GM19238 (cell line): ENCODE measurements around the gene CDH4.

Experiments used
- DNase-seq: peaks from one replicate; pipeline ENCODE4 v3.0.0; 2011; ENCODE audit warnings: low spot score; ENCODE audit not compliant: insufficient read length

Gene CDH4

DNA sequence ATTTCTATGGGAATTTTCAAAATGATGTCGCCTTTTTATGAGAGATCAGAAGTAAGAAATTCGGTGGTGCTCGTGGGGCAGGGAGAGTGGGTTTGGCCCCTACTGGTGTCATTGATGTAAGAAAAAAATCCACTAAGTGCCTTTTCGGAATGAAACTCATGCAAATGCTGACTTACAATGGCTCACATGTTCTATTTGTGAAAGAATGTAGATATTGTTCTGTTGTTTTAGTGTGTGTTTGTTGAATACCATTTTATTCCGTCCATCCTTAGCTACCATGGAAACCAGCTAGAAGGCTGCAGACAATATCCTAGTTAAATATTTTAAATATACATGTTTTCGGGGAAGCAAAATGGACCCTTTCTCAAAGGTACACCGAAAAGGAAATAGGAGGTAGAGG lies 508.7 kb downstream of the CDH4 start:
- DNase-seq, result no peak

- no peak for DNase-seq
Measured at GRCh38 chr20:61761453-61762166, 509.5 kb downstream of the CDH4 start.

DNA sequence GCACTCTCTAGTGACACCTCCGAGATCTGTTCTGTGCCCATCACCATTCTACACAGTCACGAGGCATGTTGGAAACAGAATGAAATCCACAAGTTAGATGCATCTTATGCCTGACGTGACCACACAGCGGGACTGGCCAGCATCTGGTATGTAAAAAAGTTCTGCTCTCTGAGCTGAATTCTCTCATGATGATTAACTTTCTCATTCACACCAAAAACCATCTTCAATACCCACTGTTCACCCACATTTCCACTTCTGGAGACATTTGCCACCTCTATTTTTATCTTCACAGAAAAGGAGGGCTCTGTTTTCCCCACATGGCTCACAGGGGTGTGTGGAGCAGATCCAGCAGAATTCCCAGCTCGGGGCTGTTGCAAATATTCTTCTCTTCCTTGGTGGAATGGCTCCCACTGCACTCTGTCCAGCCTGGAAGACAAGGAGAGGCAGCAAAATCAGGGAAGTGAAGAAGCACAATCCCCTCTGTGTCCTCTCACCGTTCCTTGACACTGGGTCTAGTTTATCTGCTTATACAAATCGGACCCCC lies 510.2 kb downstream of the CDH4 start:
- DNase-seq, result no peak

DNA sequence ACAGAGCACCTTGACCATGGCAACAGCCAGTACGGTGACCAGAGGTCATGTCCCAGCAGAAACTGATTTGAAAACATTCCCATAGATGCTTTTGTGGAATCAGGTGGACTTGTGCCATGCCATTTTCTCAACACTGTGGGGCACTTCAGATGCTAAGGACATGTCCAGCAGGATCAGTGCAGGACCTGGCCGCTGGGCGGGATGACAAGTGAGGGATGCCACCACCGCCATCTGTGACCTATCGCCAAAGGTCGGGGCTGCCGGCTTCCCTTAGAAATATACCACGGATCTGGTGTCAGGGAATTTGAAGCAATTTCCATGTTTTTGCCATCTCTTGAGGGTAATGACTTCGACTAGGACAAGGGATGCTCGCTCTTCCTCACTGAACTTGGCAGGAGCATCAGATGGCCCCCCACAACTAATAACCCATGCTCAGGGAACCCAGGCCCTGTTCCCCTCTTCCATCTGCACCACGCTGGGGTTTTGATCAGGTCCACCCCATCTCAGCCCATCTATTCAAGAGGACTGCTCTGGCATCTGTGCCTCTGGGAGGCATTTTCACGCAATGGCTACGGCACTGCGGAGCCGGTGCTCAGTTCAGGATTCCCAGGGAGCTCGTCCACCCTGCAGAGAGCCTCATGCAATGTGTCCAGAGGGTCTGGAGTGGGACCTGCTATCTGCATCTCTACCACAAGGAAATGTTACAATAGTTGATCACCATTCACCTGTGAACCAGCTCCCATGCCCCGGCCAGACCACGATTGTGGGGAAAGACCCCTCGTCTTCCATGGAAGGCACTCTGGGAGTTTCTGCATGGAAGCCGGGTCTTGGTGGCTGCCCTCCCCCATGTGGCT lies 511.1 kb downstream of the CDH4 start:
- no peak for DNase-seq

- no peak for DNase-seq
Measured at GRCh38 chr20:61763740-61764400, 511.8 kb downstream of the CDH4 start.

DNA sequence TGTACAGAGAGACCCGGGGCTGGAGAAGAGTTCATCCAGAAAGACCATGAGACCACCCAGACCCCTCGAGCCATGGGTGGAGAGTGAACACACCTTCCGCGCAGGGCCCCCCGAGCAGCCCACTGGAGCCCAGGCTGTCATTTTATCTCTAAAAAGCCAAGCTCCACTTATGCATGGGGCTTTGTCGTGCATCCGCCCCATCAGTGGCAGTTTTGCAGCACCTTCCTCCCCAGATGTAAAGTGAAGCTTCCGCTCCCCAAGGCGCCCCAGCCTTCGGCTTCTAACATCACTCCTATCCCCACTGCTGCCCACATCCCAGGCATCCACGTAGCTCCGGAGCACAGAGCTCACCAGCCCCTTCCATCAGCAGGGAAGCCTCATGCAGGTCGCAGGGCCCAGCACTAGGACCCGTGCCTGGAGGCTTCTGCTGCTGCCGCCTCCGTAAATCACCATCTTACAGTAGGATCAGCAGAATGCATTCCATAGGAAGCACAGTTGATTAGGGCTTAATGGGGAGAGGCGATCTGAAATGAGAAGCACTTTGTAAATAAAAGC lies 512.5 kb downstream of the CDH4 start:
- no peak for DNase-seq

- DNase-seq, result no peak
Measured at GRCh38 chr20:61765081-61765870, 513.2 kb downstream of the CDH4 start.

DNA sequence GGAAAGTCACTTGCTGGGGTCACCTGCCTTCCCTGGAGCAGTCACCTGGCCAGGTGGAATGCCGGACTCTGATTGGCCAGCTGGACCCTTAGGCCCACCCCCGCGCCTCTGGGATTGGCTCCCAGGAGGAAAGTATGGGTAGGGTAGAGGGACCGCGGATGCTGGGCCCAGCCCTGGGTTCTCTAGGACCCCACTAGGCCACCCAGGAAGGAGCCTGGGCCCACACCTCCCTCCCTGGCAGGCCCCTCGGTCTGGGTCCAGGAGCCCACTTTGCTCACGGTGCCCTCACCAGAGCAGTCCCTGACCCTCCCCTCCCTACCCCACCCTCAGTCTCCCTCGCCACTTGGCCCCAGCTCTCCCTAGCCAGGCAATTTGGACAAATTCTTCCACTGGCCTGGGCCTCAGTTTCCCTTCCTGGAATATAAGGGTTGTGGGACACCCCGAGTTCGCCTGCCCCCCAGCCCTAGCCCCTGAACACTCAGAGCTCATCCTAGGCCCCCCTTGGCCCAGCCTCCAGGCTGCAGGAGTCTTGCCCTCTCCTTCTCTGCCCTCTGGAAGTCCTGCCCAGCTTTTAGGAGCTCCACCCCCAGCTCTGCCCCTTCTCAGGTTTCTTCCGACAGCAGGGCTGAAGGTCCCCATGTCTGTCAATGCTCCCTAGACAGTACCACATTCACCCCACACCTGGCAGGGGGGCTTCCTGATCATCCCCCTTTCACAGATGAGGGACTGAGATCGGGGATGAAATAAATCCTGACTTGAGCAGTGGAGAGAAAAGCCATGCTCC lies 514.0 kb downstream of the CDH4 start:
- DNase-seq, result no peak

DNA sequence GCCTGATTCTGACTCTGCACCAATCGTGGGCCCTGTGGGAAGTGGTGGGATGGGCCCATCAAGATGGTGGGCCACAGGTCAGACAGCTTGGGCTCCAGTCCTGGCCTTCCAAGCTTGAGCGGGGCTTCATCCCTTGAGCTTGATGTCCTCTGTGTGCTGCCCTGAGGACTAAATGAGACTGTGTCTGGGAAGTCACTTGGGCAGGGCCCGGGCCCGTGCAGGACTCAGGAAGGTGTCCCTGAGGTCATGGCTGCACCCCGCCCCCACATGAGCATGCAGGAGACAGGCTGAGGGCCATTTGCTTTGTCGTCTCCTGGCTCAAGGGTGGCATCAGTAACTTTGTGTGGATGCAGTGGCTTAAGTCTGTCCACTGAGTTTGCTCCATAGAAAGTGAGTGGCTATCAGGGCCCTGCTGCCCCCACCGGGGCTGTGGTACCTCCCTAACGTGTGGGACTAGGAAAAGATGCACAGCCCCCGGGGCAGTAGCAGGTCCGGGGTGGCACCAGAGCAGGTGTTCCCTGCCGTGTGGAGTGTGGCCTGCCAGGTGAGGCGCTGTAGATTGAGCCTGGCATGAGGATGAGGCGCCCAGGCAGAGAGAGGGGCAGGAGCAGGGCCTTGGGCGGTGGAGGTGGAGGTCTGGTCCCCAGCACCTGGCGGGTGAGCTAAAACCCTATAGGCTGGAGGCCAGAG lies 515.0 kb downstream of the CDH4 start:
- DNase-seq, result no peak

DNA sequence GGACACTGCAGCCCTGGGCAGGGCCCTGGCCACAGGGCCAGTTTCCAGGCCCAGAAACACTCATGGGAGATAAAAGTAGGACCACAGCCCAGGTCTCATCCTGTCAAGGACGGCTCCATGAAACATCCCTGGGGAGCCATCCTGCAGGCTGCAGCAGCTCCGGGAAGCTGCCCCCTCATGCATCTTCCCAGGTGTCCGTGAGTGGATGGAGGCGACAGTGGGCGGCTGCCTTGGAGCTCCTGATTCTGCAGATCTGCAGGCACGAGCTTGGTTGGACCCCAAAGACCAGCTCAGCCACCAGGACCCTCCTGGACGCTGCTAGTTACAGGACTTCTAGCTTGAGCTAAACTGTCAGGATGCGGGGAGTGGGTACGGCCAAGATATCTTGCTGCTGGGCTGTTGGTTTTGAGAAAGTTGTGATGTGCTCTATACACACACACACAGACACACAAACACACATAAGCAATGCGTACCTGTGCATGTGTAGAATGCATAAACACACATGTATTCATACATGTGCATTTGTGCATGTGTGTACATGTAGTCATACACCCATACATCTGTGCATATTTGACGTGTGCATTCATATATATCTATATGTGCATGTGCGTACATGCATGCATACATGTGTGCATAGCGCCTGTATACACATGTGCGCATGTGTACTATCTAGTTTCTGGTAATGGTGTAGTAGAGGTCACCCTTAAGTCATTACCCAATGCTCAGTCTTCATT lies 515.9 kb downstream of the CDH4 start:
- no peak for DNase-seq

- no peak for DNase-seq
Measured at GRCh38 chr20:61768571-61769285, 516.7 kb downstream of the CDH4 start.

- DNase-seq, result no peak
Measured at GRCh38 chr20:61769286-61769832, 517.3 kb downstream of the CDH4 start.

- DNase-seq, result no peak
Measured at GRCh38 chr20:61770113-61770585, 518.1 kb downstream of the CDH4 start.

- no peak for DNase-seq
Measured at GRCh38 chr20:61771805-61772350, 519.8 kb downstream of the CDH4 start.

- no peak for DNase-seq
Measured at GRCh38 chr20:61772828-61773631, 521.0 kb downstream of the CDH4 start.

- no peak for DNase-seq
Measured at GRCh38 chr20:61773926-61774587, 522.0 kb downstream of the CDH4 start.
